HepG2 (cell line): ENCODE data around the gene MPV17L2. TPM values are rescaled to one million over a fixed set of nuclear protein-coding genes. Genes with fewer than 3 reads are reported as not detected.

ENCODE experiments used
- BCL3 ChIP-seq: sonication (generic); formaldehyde crosslinking; IDR thresholded peaks from 2 replicates; pipeline ENCODE4 v1.5.1; 2020; ENCODE audit warnings: mild to moderate bottlenecking, missing genetic modification reagents, moderate library complexity
- CREM ChIP-seq, 2 experiments: sonication (generic) in 1 of 2; formaldehyde crosslinking in 1 of 2; IDR thresholded peaks; 2 replicates each; pipeline versions ENCODE4 v1.4.0 to v1.6.1; 2016 to 2020; ENCODE audit warnings: antibody characterized with exemption in 1 of 2, mild to moderate bottlenecking in 1 of 2, missing genetic modification reagents in 1 of 2
- CSRNP2 ChIP-seq: sonication (generic); formaldehyde crosslinking; conservative IDR thresholded peaks from 2 replicates; pipeline ENCODE4 v1.8.0; 2022; ENCODE audit warnings: low read depth, missing genetic modification reagents
- DRAP1 ChIP-seq: IDR thresholded peaks from 2 replicates; pipeline ENCODE4 v1.6.1; 2016; ENCODE audit warnings: missing genetic modification reagents, missing compliant biosample characterization
- FOXK1 ChIP-seq: sonication (generic); formaldehyde crosslinking; IDR thresholded peaks from 2 replicates; pipeline ENCODE4 v1.4.0; 2020; ENCODE audit warnings: low read depth, missing genetic modification reagents, borderline replicate concordance
- KIAA2018 ChIP-seq: sonication (generic); formaldehyde crosslinking; IDR thresholded peaks from 2 replicates; pipeline ENCODE4 v1.5.0; 2020; ENCODE audit warnings: mild to moderate bottlenecking, missing genetic modification reagents, borderline replicate concordance
- MIER3 ChIP-seq: IDR thresholded peaks from 2 replicates; pipeline ENCODE4 v1.6.1; 2016; ENCODE audit warnings: missing compliant biosample characterization, borderline replicate concordance
- PBX2 ChIP-seq: IDR thresholded peaks from 2 replicates; pipeline ENCODE4 v1.6.1; 2016; ENCODE audit warnings: control low read depth
- RFXAP ChIP-seq: sonication (generic); formaldehyde crosslinking; IDR thresholded peaks from 2 replicates; pipeline ENCODE4 v1.4.0; 2020; ENCODE audit warnings: missing genetic modification reagents, borderline replicate concordance
- SPEN ChIP-seq: sonication (generic); formaldehyde crosslinking; IDR thresholded peaks from 2 replicates; pipeline ENCODE4 v1.5.1; 2020; ENCODE audit warnings: low read depth, mild to moderate bottlenecking, missing genetic modification reagents
- THRA ChIP-seq: sonication (generic); formaldehyde crosslinking; IDR thresholded peaks from 2 replicates; pipeline ENCODE4 v1.4.0; 2020; ENCODE audit warnings: missing genetic modification reagents, borderline replicate concordance
- ZNF224 ChIP-seq: sonication (generic); formaldehyde crosslinking; IDR thresholded peaks from 2 replicates; pipeline ENCODE4 v1.5.0; 2020; ENCODE audit warnings: mild to moderate bottlenecking, missing genetic modification reagents
- ZSCAN12 ChIP-seq: sonication (generic); formaldehyde crosslinking; IDR thresholded peaks from 2 replicates; pipeline ENCODE4 v1.9.0; 2021; ENCODE audit warnings: mild to moderate bottlenecking, missing genetic modification reagents
- polyA plus RNA-seq, 8 experiments: library from polyadenylated mRNA; depleted of rRNA in 3 of 8; stranded (reverse) in 7 of 8; unstranded in 1 of 8; fragments of >200 nt; fragmentation: Illumina TruSeq in 4 of 8; extraction: Trizol in 4 of 8; gene quantifications; 2 replicates each; pipeline versions ENCODE4 v1.2.1 to v1.2.3, GENCODE V29; 2011 to 2016; ENCODE audit warnings: low read depth in 4 of 8, missing spikeins in 1 of 8, mixed read lengths in 1 of 8; ENCODE audit not compliant: insufficient read depth in 1 of 8
- total RNA-seq, 5 experiments: library from RNA; depleted of rRNA; stranded (reverse); fragments of >200 nt; fragmentation: Illumina TruSeq; extraction: Trizol; gene quantifications; 2 replicates each; pipeline ENCODE4 v1.2.3, GENCODE V29; 2016; ENCODE audit warnings: low read depth in 1 of 5

Gene MPV17L2
- total and polyA plus RNA-seq, 2 of the 13 experiments (the other 11 are each of a cell fraction or from before 2014, with no cell fraction given), result 13.6 to 16.7 TPM

- no peak for TF ChIP-seq PBX2 (CRISPR knock-in tag)
- TF ChIP-seq BCL3 (CRISPR knock-in tag), result peak; percentile 66; the same call in 1 of the 2 replicates
- peak; percentile 86; the same call in 1 of the 2 replicates for TF ChIP-seq THRA (CRISPR knock-in tag)
- peak; percentile 75; the same call in 1 of the 2 replicates for TF ChIP-seq RFXAP (CRISPR knock-in tag)
- peak; percentile 72; the same call in 1 of the 2 replicates for TF ChIP-seq MIER3 (CRISPR knock-in tag)
- TF ChIP-seq CSRNP2 (CRISPR knock-in tag), result no peak
- 0 out of 2 replicates have a peak, but pooled peaks have one; percentile 81 for TF ChIP-seq ZNF224 (CRISPR knock-in tag)
- TF ChIP-seq ZSCAN12 (CRISPR knock-in tag), result peak; percentile 91
- TF ChIP-seq SPEN, result peak; percentile 28; the same call in 1 of the 2 replicates
- TF ChIP-seq DRAP1 (CRISPR knock-in tag), result peak; percentile 54; the same call in 1 of the 2 replicates
- no peak for TF ChIP-seq CREM (IDR thresholded peaks at IDR 0.05)
- TF ChIP-seq CREM (CRISPR knock-in tag; IDR thresholded peaks at IDR 0.05), result 0 out of 2 replicates have a peak, but pooled peaks have one; percentile 6
- no peak for TF ChIP-seq KIAA2018 (CRISPR knock-in tag)
- TF ChIP-seq FOXK1 (CRISPR knock-in tag), result peak; percentile 71; the same call in 1 of the 2 replicates
Observed at GRCh38 chr19:18233224-18233825, 40.3 kb downstream of the MPV17L2 start (continued).
